AG04449 (cell line): ENCODE measurements around the gene SH3RF1.

Source experiments
- CTCF ChIA-PET: fragments of 350-600 bp; formaldehyde crosslinking; extraction: SDS; loops from one replicate; lab custom pipeline; 2021; ENCODE audit warnings: antibody characterized with exemption; lab: Yijun Ruan, JAX
- POLR2A ChIA-PET: fragments of 400-600, 350-600 bp; formaldehyde crosslinking; extraction: SDS; loops from one replicate; lab custom pipeline; 2020; ENCODE audit warnings: antibody characterized with exemption, inconsistent platforms; lab: Yijun Ruan, JAX
- DNase-seq: peaks from one replicate; pipeline ENCODE4 v3.0.0-alpha.2; 2010; ENCODE audit warnings: low read depth, low spot score
- H3K4me3 ChIP-seq: 2 replicates; pipeline ENCODE4 v1.5.1; 2011; ENCODE audit warnings: low read depth, mild to moderate bottlenecking, control low read depth, low read length
- CTCF ChIP-seq: IDR thresholded peaks from one replicate; pipeline ENCODE4 v1.5.1; 2011; ENCODE audit warnings: mild to moderate bottlenecking, moderate library complexity, low read length, control low read depth, inconsistent platforms; ENCODE audit not compliant: insufficient read depth; ENCODE audit errors: missing control alignments

Gene SH3RF1

DNA sequence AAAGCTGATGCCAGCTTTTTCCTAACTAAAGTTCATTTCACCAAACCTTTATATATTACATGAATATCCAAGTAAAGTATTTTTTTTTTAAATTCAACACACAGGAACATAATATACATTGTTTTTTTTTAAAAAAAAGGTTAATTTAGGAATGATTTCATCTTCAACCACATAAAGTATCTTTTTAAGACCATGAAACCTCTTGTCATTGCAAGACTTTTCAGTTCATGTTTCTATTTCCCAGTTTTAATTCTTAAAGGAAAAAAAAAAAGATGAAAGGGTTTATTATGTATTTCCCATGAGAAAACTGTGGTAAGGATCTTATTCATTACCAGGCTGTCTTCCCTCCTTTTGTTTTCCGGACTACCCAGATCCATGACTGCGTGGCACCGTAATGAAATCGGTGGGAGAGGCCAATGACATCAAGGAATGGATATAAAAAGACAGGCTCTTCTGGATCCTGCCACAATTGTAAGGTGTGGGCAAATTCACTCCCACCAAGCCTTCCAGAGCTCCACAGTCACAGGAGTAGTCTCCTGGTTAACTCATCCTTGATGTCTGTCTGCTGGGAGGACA lies 176.0 kb downstream of the SH3RF1 start:
- H3K4me3 ChIP-seq: no peak overlapping the region
- ChIA-PET POLR2A (no interaction called here), CTCF (interaction anchor here (0.7 kb wide), 1 partner anchor 130 kb away, joined by 3 read pairs; no protein-coding TSS in a partner anchor)
- no peak for TF ChIP-seq CTCF
- DNase-seq: no peak

DNA sequence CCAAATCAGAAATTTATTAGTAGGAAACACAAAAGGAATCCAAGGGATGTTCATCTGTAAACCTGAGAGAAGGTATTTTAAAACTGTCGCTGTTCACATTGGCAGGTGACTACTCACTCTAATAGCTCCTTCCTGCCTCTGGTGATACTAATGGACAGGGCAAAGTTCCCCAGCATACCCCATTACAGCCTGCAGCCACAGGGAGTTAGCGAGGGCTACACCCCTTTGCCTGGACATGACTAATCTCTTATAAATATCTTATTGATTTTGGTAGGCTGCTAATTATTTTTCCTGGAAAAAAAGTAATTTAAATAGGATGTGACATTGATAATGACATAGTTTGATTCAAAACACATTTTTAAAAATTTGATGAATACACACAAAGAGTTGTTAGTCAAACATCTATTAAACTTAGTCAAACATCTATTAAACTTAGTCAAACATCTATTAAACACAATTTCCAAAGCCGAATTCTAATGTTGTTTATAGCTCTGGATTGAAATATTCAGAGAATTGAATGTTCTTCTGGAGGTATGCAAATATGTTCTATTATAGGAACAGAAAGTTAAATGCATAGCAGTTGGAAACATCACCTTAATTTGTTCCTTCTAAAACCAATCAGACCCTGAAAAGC lies 177.8 kb downstream of the SH3RF1 start:
- ChIA-PET POLR2A (no interaction called here), CTCF (interaction anchor here (1.0 to 1.5 kb wide), 2 partner anchors 12 to 97 kb away, joined by 3 to 4 read pairs; no protein-coding TSS in a partner anchor)
- DNase-seq: no peak
- H3K4me3 ChIP-seq: no peak overlapping the region
- no peak for TF ChIP-seq CTCF

GRCh38 chr4:169090484-169091215 lies 180.1 kb downstream of the SH3RF1 start:
- no peak for DNase-seq
- POLR2A ChIA-PET: no interaction called here
- no peak for TF ChIP-seq CTCF
- CTCF ChIA-PET: interaction anchor here (1.4 kb wide), 1 partner anchor 22 kb away, joined by 3 read pairs; no protein-coding TSS in a partner anchor
- H3K4me3 ChIP-seq: no peak overlapping the region

DNA sequence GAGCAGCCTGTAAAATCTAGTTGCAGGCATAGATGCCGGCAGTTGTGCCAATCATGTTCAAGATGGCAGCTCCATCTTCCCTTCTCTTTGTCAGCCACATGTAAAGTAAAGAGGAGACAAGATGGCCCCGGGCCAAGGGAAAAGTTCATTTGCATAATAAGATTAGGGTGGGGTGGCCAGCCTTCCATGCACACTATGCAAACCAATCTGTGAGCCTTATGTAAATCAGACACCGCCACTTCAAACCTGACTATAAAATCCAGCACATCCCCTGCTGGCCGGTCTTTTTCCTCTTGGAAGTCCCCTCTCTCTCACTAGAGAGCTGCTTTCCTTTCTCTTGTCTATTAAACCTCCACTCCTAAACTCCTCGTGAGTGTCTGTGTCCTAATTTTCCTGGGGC lies 181.8 kb downstream of the SH3RF1 start:
- no peak for DNase-seq
- ChIA-PET POLR2A (no interaction called here), CTCF (interaction anchor here (1.4 kb wide), 1 partner anchor 23 kb away, joined by 3 read pairs; no protein-coding TSS in a partner anchor)
- no peak for TF ChIP-seq CTCF
- H3K4me3 ChIP-seq: no peak overlapping the region

- ChIA-PET CTCF (interaction anchor here (1.3 to 1.7 kb wide), 2 partner anchors 59 to 408 kb away, joined by 3 to 4 read pairs; no protein-coding TSS in a partner anchor), POLR2A (no interaction called here)
Measured at GRCh38 chr4:169084954-169085353, 185.8 kb downstream of the SH3RF1 start.

More at GRCh38 chr4:169084954-169085353, 185.8 kb downstream of the SH3RF1 start:
- TF ChIP-seq CTCF: no peak
- DNase-seq: no peak
- H3K4me3 ChIP-seq: no peak overlapping the region
